Gastroesophageal sphincter (tissue), 3 donors: ENCODE measurements around the gene GTSF1L.

Source experiments
- CTCF ChIP-seq, 4 experiments: fragments of 200-600 bp in 2 of 4; fragments of 450-650 bp in 2 of 4; sonication (generic) in 1 of 4; IDR thresholded peaks; one replicate each; pipeline ENCODE4 v1.5.1; 2017 to 2019; ENCODE audit warnings: antibody characterized with exemption in 4 of 4, mild to moderate bottlenecking in 2 of 4, moderate library complexity in 2 of 4
- EP300 ChIP-seq: sonication (generic); formaldehyde crosslinking; IDR thresholded peaks from one replicate; pipeline ENCODE4 v1.6.1; 2017; ENCODE audit warnings: antibody characterized with exemption, mild to moderate bottlenecking
- POLR2A ChIP-seq, 2 donors: fragments of 450-650 bp; IDR thresholded peaks; one replicate each; pipeline ENCODE4 v1.6.1; 2017; ENCODE audit warnings: antibody characterized with exemption in 2 of 2, mild to moderate bottlenecking in 2 of 2, moderate library complexity in 1 of 2
- POLR2AphosphoS5 ChIP-seq: sonication (generic); formaldehyde crosslinking; IDR thresholded peaks from one replicate; pipeline ENCODE4 v1.6.1; 2017; ENCODE audit warnings: antibody characterized with exemption

GRCh38 chr20:43717616-43717995 lies 9.2 kb downstream of the GTSF1L start:
- no peak for TF ChIP-seq CTCF (IDR thresholded peaks at IDR 0.05)
- TF ChIP-seq POLR2A (IDR thresholded peaks at IDR 0.05): no peak
- no peak for TF ChIP-seq POLR2AphosphoS5
- no peak for TF ChIP-seq EP300
